Measurements from ENCODE around the gene MCUB.
"Not testable (repeated sequence)": the region's sequence is repeated elsewhere in the genome, so short reads cannot be mapped to it uniquely, and the experiment has no call there.

Gene MCUB

DNA sequence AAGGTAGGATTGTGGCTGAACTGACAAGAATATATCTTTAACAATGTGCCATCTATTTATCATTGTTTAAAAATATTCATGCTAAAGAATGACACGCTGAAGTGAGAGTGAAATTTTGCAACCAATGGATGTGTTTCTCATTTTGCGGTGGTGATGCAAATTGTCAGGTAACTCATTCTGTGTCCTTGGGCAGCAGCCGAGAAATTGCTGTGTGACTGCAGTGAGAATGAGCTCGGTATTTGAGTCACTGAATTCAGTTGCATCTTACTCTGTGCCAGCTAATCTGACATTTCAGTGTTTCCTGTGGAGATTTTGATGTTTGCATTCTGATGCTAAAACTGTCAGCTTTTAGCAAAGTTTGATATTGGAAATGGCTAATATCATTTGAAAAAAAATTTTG is 28.1 kb downstream of the MCUB start:
- no peak for DNase-seq

DNA sequence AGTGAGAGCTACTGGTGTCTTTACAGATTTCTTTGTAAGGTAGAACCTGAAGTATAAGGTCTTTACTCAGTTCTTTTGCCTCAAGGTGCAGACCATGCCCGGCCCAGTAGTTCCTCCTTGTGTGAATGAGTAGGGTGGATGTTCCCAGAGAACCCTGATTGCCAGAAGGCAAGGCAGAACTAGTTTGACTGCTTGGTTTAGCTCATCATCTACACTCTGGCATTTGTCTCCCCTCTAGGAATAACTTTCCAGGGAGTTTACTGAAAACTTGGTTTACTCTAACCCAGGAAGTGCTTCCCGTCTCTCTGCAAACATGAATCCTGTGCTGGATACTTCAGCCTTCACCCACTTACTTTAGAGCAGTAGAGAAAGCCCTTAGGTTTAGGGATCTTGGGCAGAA is 29.1 kb downstream of the MCUB start:
- DNase-seq = no peak

DNA sequence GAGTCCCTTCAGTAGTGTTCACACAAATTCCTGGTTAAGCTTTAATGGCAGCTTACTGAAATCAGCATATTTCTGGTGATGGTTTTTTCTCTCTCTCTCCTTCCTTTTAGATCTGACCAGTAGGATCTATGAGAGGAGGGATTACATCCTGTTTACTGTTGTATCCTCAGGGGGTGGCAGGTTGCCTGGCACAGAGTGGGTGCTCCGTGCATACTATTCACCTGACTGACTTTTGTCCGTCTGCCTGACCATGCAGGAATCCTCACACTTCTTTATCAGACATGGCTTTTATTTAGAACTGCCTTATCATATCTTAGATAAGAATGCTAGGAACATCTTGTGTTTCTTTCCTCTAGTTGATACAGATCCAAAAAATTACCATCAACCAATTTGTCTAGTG is 29.6 kb downstream of the MCUB start:
- DNase-seq = no peak

DNA sequence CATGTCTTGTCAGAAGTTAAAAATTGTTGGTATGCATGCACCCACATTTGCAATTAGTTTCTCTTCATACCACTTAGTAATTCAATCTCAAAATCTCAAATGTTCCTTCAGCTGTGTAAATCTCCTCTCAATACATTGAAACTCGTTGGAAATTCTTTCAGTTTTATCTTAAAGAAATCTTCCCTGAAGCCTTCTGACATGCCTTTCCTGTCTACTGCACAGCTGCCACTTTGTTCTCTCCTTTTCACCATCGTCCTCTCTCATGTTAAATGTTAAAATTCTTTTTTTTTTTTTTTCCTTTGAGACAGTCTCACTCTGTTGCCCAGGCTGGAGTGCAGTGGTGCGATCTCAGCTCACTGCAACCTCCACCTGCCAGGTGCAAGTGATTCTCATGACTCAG is 30.9 kb downstream of the MCUB start:
- no peak for DNase-seq

DNA sequence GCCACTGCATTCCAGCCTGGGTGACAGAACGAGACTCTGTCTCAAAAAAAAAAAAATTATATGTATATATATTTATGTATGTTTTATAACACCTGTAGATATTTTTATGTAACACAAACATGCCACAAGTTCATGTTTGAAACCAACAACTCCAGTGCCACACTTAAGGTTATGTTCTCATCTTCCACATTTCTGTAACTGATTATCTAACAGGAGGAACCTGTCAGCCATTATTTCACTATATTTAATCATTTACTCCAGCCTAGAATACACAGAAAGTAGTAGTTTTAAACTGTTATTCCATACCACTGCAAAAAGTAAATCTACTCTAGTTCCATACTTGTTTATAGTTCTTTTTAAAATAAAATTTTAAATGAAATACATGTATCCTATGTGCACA is 32.3 kb downstream of the MCUB start:
- DNase-seq = no peak

DNA sequence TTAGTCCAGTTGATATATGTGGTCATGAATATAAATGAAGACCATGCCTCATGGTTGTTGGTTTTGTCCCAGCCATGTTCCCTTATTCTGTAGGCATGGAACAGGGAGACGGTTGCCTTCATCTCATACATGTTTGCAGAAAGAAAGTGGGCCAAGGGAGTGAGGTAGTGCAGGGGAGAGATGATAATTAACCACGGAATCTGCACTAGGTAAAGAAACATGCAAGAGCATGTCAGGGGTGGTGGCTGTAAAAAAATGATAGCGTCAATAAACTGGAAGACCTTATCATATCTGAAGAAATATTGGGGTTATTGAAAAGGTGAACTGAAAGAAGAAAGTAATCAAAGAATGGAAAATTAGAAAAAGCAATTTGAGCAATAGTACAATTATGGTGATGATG is 35.1 kb downstream of the MCUB start:
- not testable (repeated sequence) for DNase-seq

DNA sequence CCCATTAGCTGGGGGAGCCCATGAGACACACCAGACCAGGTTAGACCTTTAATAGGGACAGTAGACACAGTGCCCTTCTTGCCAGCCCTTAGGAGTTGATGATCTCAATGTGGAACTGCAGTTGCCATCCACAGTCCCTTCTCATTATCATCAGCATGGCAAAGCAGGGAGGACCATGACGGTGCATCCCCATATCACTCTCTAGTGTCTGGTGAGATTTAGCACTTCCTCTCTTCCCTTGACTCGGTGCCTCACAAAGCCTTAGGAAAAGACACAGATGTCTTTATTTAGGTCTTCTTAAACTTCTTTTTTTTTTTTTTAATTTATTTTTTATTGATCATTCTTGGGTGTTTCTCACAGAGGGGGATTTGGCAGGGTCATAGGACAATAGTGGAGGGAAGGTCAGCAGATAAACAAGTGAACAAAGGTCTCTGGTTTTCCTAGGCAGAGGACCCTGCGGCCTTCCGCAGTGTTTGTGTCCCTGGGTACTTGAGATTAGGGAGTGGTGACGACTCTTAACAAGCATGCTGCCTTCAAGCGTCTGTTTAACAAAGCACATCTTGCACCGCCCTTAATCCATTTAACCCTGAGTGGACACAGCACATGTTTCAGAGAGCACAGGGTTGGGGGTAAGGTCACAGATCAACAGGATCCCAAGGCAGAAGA is 36.5 kb downstream of the MCUB start:
- DNase-seq = not testable (repeated sequence)

DNA sequence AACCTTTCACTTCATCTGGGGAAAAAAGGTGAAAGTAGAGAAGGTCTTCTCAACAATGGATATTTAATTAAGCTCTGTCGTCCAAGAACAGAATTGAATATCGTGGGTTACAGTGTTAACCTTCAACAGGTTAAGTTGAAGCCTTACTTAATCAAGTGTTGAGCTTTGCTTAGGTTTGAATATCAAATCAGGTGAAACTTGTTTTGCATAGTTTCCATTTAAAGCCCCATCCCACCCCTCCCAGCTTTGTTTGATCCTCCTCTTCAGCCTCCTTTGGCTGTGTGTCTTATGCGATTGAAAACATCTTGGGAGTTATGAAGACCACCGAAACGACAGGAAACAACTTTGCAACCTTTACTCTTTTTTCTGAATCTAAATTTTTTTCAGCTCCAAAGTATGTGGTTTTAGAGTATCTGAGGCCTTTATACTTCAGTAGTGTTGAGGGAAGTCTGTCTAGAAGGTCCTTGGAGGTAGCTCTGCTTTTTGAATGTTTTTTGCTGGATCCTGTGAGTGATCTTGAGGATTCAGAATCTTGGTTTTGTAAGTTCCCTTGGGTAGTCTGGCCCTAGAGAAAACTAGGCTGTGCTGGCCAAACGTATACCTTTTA is 39.1 kb downstream of the MCUB start:
- DNase-seq = no peak

DNA sequence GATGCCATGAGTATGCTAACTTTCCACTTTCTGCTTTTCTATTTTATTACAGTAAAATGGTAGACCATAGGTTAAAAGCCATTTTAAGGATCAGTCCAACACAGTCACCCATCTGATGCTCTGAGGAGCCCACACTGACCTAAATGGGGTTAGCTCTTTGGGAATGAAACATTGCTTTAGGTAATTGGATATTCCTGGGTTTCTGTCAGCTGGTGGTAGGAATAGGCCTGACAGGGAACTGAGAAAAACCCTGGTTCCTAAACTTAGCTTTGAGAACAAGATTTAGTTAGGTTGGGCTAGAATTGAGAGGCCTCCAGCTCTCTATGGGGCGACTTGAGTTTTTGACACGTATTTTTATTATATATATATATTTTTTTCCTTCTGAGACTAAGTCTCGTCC is 40.4 kb downstream of the MCUB start:
- no peak for DNase-seq

DNA sequence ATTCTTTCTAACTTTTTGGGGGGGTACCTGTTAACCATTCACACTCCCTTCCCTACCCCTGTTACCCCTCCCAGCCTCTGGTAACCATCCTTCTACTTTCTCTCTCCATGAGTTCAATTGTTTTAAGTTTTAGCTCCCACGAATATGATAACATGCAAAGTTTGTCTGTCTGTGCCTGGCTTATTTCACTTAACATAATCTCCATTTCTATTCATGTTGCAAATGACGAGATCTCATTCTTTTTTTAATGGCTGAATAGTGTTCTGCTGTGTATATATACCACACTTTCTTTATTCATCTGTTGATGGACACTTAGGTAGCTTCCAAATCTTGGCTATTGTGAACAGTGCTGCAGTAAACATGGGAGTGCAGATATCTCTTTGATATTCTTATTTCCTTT is 41.3 kb downstream of the MCUB start:
- no peak for DNase-seq

DNA sequence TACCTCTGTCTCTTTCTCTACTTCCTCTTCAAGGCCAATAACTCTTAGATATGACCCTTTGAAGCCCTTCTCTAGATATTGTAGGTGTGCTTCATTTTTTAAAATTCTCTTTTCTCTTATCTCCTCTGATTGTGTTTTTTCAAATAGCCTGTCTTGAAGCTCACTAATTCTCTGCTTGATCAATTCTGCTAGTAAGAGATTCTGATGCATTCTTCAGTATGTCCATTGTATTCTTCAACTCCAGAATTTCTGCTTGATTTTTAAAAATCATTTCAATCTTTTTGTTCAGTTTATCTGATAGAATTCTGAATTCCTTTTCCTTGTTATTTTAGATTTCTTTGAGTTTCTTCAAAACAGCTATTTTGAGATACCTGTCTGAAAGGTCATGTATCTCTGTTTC is 47.9 kb downstream of the MCUB start:
- no peak for DNase-seq

DNA sequence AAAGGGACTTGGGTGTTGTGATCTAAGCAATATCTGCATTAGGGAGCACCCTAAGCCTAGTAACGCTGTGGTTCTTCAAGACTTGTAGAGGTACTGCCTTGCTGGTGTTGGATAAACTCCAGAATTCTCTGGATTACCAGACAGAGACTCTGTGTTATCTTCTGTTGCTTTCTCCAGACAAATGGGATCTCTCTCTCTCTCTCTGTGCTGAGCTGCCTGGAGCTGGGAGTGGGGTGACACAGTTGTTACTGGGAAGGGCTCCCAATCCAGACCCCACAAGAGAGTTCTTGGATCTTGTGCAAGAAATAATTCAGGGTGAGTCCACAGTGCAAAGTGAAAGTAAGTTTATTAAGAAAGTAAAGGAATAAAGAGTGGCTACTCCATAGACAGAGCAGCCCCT is 48.8 kb downstream of the MCUB start:
- DNase-seq = no peak

DNA sequence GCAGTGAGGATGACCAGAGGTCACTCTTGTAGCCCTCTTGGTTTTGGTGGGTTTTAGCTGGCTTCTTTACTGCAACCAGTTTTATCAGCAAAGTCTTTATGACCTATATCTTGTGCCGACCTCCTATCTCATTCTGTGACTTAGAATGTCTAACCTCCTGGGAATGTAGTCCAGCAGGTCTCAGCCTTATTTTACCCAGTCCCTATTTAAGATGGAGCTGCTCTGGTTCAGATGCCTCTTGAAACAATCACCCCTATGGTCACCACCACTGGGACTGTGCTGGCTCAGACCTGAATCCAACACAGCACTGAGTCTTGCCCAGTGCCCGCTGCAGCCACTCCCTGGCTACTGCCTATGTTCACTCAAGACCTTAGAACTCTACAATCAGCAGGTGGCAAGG is 49.4 kb downstream of the MCUB start:
- no peak for DNase-seq

DNA sequence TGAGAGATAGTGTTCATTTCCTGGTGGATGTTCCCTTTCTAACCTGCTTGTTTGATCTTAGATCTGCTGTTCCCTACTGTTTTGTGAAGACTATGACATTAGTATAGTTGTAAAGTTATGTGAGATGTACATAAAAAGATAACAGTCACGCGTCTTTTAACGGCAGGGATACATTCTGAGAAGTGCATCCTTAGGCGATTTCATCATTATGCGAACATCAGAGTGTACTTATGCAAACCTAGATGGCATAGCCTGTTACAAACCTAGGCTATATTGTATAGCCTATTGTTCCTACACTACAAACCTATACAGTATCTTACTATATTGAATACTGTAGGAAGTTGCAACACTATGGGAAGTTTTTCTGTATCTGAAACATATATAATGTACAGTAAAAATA is 50.4 kb downstream of the MCUB start:
- no peak for DNase-seq

DNA sequence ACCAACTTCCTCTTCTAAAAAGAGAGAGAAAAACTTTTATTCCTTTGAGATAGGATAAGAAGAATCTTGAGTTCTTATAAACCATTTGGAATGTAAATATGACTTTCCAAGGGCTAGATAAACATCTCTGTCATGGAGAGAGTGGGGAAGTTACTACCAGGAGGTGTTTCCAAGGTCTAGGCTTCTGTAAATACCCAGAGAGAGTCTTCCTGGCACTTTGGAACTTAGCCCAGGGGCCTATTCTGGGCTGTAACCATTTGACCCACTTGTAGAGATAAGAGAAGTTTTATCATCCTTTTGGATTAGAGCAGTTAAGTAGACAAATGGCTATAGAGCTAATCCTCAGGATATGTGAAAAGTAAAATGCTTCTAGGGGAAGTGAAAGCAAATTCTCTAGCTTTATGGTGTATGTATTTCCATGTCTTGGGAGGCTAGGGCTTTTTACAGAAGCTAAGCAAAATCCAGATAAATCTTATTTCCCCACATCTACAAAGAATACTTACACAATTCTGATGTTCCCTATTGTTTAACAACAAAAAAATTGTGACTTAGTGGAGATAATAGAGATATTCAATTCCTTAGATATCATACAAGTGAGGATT is 51.1 kb downstream of the MCUB start:
- DNase-seq = no peak

DNA sequence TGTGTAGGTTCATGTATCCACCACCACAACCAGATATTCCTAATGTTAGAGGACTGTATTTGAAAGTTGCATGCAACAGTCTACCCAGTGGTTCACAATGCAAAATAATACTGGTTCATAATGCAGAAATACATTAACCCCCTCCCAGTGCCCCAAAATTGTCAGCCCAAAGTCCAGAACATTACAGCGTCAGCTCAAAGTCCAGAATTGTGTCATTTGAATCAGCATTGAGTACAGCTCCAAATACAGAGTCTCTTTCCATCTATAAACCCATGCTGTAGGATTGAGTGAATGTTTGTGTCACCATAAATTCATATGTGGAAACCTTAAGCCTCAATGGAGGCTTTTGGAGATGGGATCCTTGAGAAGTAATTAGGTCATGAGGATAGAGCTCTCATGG is 54.0 kb downstream of the MCUB start:
- no peak for DNase-seq

DNA sequence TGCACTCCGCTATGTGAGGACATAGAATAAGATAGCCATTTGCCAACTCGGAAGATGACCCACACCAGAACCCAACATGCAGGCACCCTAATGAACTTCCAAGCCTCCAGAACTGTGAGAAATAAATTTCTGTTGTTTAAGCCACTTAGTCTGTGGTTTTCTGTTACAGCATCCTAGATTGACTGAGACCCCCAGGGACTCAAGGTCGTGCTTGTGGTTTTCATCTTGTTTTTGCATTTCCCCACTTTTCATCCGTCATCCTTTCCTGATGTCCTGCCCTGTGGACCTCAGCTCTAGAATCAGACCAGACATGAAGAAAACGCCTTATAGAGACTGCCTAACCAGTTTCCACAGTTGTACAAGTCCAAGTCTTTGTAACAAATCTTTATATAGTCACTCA is 54.4 kb downstream of the MCUB start:
- DNase-seq = no peak

DNA sequence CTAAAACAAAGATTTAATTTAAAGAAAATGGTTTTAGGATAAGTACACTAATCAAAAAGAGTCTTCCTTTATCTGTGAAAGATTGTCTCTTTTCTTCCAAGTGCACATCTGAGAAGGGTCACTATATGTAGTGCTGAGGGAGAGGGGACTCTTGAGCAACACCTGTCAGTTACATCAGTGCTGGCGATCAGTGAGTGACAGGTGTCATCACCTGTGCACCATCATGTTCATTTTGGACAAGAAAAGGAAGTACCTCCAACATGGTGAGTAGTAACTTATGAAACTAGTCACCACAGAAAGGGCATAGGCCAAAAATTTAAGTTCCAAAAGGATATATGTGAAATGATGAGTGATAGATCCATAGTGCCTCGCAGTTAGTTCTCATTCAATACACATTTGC is 55.7 kb downstream of the MCUB start:
- DNase-seq = no peak

DNA sequence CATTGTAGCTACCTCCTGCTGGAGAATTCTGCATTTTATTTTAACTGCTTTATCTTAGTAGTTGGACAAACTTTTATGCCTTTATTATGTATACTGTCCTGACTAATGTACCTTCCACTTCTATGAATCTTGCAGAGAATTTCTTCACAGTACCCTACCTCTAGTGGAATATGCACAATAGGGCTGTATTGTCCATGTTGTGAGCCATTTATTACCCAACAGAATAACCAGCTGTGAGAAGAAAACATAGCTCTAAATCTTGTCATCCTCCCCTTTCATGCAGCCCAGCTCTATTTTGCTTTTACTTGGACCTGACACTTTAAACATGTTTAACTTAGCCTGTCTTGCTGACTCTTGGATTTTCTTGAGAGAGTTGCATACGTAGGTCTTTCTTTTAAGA is 56.2 kb downstream of the MCUB start:
- DNase-seq = no peak

DNA sequence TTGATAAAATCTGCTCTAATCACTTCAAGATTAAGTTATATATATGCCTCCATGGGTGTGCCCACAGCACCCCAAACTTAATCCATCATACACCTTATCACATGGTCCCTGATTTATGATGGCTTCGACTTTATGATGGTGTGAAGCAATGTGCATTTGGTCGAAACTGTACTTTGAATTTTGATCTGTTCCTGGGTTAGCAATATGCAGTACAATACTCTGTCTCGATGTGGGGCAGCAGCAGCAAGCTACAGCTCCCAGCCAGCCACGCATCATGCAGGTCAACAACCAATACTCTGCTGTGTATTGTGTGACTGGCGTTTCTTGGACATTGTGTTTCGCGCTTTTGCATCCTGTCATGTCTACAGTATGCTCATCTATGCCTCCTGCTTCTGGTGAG is 62.6 kb downstream of the MCUB start:
- DNase-seq = no peak

DNA sequence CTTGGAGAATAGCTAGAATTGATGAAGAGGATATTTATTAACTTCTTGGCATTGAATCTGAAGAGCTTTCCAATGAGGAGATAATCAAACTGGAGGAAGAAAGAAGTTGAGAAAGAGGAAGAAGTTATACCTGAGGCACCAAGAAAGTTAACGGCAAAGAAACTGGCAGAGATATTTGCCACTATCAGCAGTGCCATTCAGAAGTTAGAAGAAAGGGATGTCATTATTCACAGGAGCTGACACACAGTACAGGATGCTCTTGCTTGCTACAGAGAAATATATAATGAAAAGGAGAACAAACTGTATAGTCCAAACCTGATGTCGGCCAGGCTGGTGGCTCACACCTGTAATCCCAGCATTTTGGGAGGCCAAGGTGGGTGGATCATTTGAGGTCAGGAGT is 64.5 kb downstream of the MCUB start:
- no peak for DNase-seq

DNA sequence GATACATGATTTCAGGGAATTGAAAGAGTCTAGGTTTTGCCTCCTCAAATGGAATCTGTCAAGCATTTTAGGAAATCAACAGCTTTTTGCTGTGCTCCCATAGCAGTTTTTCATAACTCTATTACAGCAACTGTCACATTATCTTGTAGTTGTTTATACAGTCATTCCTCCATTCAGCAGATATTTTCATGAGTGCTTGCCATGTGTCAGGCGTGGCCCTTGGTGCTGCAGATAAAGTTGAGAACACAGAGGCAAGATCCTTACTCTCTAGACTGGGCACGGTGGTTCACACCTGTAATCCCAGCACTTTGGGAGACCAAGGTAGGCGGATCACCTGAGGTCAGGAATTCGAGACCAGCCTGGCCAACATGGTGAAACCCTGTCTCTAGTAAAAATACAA is 67.3 kb downstream of the MCUB start:
- DNase-seq = no peak

DNA sequence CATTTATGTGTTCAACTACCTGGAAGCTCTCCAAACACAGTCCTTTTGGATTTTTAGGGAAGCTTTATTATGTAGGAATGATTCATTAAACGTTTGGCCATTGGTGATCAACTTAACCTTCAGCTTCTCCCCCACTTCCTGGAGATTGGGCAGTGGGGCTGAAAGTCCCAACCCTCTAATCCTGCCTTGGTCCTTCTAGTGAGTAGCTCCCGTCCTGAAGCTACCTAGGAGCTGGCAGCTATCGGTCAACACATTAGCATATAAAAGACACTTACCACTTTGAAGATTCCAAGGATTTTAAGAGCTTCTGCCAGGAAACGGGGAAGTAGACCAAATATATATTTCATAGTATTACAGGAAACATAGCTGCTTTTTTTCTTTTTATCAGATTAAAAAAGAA is 69.7 kb downstream of the MCUB start:
- no peak for DNase-seq

DNA sequence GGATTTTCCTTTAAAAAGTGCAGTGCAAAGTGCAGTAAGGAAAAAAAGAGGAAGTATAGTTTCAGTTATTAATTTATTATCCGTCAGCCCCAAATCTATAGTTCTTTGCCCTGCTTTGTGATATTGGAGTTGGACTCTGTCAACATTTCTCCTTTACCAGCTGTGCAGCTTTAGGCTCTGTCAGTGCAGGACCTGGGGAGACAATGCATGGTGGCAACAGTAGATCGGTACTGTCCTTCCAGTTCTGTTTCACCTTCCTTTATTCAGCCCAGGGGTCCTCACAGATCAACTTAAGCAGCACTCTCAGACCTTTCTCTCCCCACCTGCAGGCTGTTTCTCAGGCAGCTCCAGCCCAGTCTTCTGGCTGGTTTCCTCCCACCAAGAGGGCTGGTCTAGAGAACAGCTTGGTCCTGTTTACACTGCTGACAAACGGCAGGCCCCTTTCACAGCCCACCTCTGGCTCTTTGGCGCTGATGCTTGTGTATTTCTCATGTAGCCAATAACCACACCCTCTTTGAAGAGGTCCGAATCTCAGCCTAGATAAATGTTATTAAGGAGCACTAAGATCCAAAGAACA is 71.6 kb downstream of the MCUB start:
- no peak for DNase-seq

DNA sequence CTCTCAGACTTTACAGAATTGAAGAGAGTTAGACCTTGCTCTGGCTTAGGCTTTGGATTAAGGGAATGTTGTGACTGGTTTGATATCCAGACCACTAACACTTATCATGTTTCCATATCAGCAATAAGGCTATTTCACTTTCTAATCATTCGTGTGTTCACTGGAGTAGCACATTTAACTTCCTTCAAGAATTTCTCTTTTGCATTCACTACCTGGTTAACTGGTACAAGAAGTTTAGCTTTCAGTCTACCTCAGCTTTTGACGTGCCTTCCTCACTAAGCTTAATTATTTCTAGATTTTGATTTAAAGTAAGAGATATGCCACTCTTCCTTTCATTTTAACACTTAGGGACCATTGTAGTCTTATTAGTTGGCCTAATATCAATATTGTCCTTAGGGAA is 80.6 kb downstream of the MCUB start:
- DNase-seq = no peak
